Anterior cingulate cortex (tissue), 58 donors: ENCODE data around the gene VAPB.

Experiments
- DNase-seq, 58 donors: peaks; one replicate each; lab custom pipeline; 2025; lab: John Stamatoyannopoulos, UW

Gene VAPB

GRCh38 chr20:58497724-58498469 lies 108.9 kb downstream of the VAPB start:
- DNase-seq, result no peak

- no peak for DNase-seq
Observed at GRCh38 chr20:58498470-58499068, 109.5 kb downstream of the VAPB start.

GRCh38 chr20:58500256-58500655 lies 111.2 kb downstream of the VAPB start:
- no peak for DNase-seq
